Endothelial cell of umbilical vein (primary cell): ENCODE measurements around the gene RIPK4. TPM values are rescaled to one million over a fixed set of nuclear protein-coding genes. Genes with fewer than 3 reads are reported as not detected.

Experiments
- BruUV-seq: library from RNA; stranded (reverse); fragments of 400-500 nt; replicated peaks from 2 replicates; lab custom pipeline; 2021; lab: Mats Ljungman, UMichigan
- CTCF ChIA-PET: fragments of 300-600, 350-600 bp; sonication (Branson Sonifier 250); formaldehyde crosslinking; loops from one replicate; lab custom pipeline; 2021; ENCODE audit warnings: antibody characterized with exemption, inconsistent platforms; lab: Charles Lee
- POLR2A ChIA-PET: fragments of 300-600, 350-600 bp; sonication (Branson Sonifier 250); formaldehyde crosslinking; loops from one replicate; lab custom pipeline; 2021; ENCODE audit warnings: antibody characterized with exemption, inconsistent platforms; lab: Charles Lee
- DNase-seq: peaks from one replicate; pipeline ENCODE4 v3.0.0-alpha.2; 2011; ENCODE audit warnings: low read depth, low spot score
- FAIRE-seq: peaks from 2 replicates; lab custom pipeline; 2011; peaks lifted over from hg19 to GRCh38; lab: Jason Lieb, UNC
- H2AFZ ChIP-seq: 2 replicates; pipeline ENCODE4 v1.6.0; 2012; ENCODE audit warnings: low read depth, low read length, control low read depth, inconsistent platforms
- H3K27ac ChIP-seq: 2 replicates; pipeline ENCODE4 v1.5.1; 2011; ENCODE audit warnings: low read depth, mild to moderate bottlenecking, control low read depth, low read length, moderate library complexity; ENCODE audit not compliant: insufficient read depth
- H3K27me3 ChIP-seq, 2 experiments: 2 replicates each; pipeline versions ENCODE4 v1.6.0 to v1.6.1; 2011; ENCODE audit warnings: low read length in 2 of 2, mixed read lengths in 1 of 2; ENCODE audit not compliant: control insufficient read depth in 2 of 2, insufficient read depth in 2 of 2
- H3K36me3 ChIP-seq, 2 experiments: 2 replicates in 1 of 2; 3 replicates in 1 of 2; pipeline ENCODE4 v1.5.1; 2011; ENCODE audit warnings: low read length in 2 of 2, mild to moderate bottlenecking in 1 of 2, moderate library complexity in 1 of 2; ENCODE audit not compliant: control insufficient read depth in 2 of 2, insufficient read depth in 2 of 2; ENCODE audit errors: extremely low read depth in 1 of 2
- H3K4me1 ChIP-seq: 3 replicates; pipeline ENCODE4 v1.5.1; 2011; ENCODE audit warnings: mild to moderate bottlenecking, low read length; ENCODE audit not compliant: control insufficient read depth, insufficient read depth; ENCODE audit errors: extremely low read depth
- H3K4me2 ChIP-seq: 2 replicates; pipeline ENCODE4 v1.6.1; 2011; ENCODE audit warnings: low read length, control low read depth, mixed read lengths; ENCODE audit not compliant: insufficient read depth
- H3K4me3 ChIP-seq, 3 experiments: fragments of 200-600 bp in 1 of 3; sonication (generic), shearing (Covaris generic) in 1 of 3; replicated peaks in 1 of 3; 2 replicates each; pipeline ENCODE4 v1.5.1; 2011 to 2016; ENCODE audit warnings: control low read depth in 3 of 3, low read length in 3 of 3, mild to moderate bottlenecking in 2 of 3, inconsistent platforms in 1 of 3, low read depth in 1 of 3, moderate library complexity in 1 of 3; ENCODE audit not compliant: insufficient read depth in 1 of 3
- H3K79me2 ChIP-seq: 2 replicates; pipeline ENCODE4 v1.6.0; 2012; ENCODE audit warnings: low read length, inconsistent platforms; ENCODE audit not compliant: control insufficient read depth, insufficient read depth
- H3K9ac ChIP-seq: replicated peaks from 2 replicates; pipeline ENCODE3; 2011; ENCODE audit warnings: low read length, control low read depth; ENCODE audit not compliant: insufficient read depth; ENCODE audit errors: extremely low read depth
- H3K9me1 ChIP-seq: replicated peaks from 3 replicates; pipeline ENCODE4 v1.6.0; 2011; ENCODE audit warnings: mild to moderate bottlenecking, low read length; ENCODE audit not compliant: control insufficient read depth, insufficient read depth; ENCODE audit errors: extremely low read depth
- H3K9me3 ChIP-seq: replicated peaks from 2 replicates; pipeline ENCODE4 v1.5.1; 2012; ENCODE audit warnings: low read length, inconsistent platforms; ENCODE audit not compliant: control insufficient read depth, insufficient read depth
- H4K20me1 ChIP-seq: replicated peaks from 2 replicates; pipeline ENCODE3; 2011; ENCODE audit warnings: mild to moderate bottlenecking, low read length; ENCODE audit not compliant: control insufficient read depth, insufficient read depth; ENCODE audit errors: extremely low read depth
- EZH2 ChIP-seq: IDR thresholded peaks from 2 replicates; pipeline ENCODE4 v1.6.1; 2012; ENCODE audit warnings: borderline replicate concordance, low read depth, mild to moderate bottlenecking, moderate library complexity, low read length, inconsistent platforms; ENCODE audit not compliant: severe bottlenecking
- FOS ChIP-seq: IDR thresholded peaks from 2 replicates; pipeline ENCODE4 v1.6.1; 2011; ENCODE audit warnings: mild to moderate bottlenecking, low read length, moderate library complexity, borderline replicate concordance; ENCODE audit not compliant: insufficient read depth
- GATA2 ChIP-seq: IDR thresholded peaks from 2 replicates; pipeline ENCODE4 v1.7.0; 2011; ENCODE audit warnings: low read depth, mild to moderate bottlenecking, moderate library complexity, mixed read lengths, low read length; ENCODE audit not compliant: insufficient read length, insufficient read depth
- JUN ChIP-seq: IDR thresholded peaks from 2 replicates; pipeline ENCODE4 v1.6.1; 2011; ENCODE audit warnings: borderline replicate concordance, low read depth; ENCODE audit not compliant: insufficient read length, insufficient read depth
- POLR2A ChIP-seq: IDR thresholded peaks from 2 replicates; pipeline ENCODE4 v1.6.1; 2012; ENCODE audit warnings: low read depth, mild to moderate bottlenecking, control low read depth, low read length
- POLR2AphosphoS5 ChIP-seq: IDR thresholded peaks from 2 replicates; pipeline ENCODE4 v1.6.1; 2012; ENCODE audit warnings: low read depth, mild to moderate bottlenecking, control low read depth, low read length, moderate library complexity; ENCODE audit not compliant: insufficient read depth
- dilution Hi-C: fragments of 300-500 bp; cut with MboI; formaldehyde crosslinking; loops from one replicate; pipeline ENCODE4 v1.15.0; 2019; ENCODE audit warnings: low sequenced_read_pairs; ENCODE audit not compliant: extremely low pct_ligation_motif_present
- intact Hi-C: fragments of 100-400 bp; cut with micrococcal nuclease; formaldehyde crosslinking; loops from one replicate; pipeline ENCODE4 v1.10.0; 2022
- polyA plus RNA-seq, 4 experiments: library from polyadenylated mRNA; depleted of rRNA in 3 of 4; stranded (reverse) in 3 of 4; unstranded in 1 of 4; fragments of >200 nt; gene quantifications; 2 replicates each; pipeline versions ENCODE4 v1.2.1 to v1.2.3, GENCODE V29; 2011 to 2012; ENCODE audit warnings: missing spikeins in 1 of 4
- total RNA-seq: library from RNA; stranded (reverse); gene quantifications from 2 replicates; pipeline ENCODE4 v1.2.3, GENCODE V29; 2021
- TF ChIP-seq, protein P1 (sequence below): IDR thresholded peaks from 2 replicates; pipeline ENCODE4 v1.6.1; 2011; ENCODE audit not compliant: insufficient read depth, insufficient read length
- TF ChIP-seq, protein P2 (sequence below), 2 donors: IDR thresholded peaks; 1 replicate in 1 of 2; 2 replicates in 1 of 2; pipeline ENCODE4 v1.5.1; 2011; ENCODE audit warnings: low read length in 2 of 2, mild to moderate bottlenecking in 2 of 2, moderate library complexity in 2 of 2, control low read depth in 1 of 2, inconsistent platforms in 1 of 2, low read depth in 1 of 2; ENCODE audit not compliant: insufficient read depth in 1 of 2; ENCODE audit errors: extremely low read depth in 1 of 2

RIPK4 gene
- total and polyA plus RNA-seq, 2 donors (not counting 3 experiments of a cell fraction or from before 2014, with no cell fraction given) = not detected

DNA sequence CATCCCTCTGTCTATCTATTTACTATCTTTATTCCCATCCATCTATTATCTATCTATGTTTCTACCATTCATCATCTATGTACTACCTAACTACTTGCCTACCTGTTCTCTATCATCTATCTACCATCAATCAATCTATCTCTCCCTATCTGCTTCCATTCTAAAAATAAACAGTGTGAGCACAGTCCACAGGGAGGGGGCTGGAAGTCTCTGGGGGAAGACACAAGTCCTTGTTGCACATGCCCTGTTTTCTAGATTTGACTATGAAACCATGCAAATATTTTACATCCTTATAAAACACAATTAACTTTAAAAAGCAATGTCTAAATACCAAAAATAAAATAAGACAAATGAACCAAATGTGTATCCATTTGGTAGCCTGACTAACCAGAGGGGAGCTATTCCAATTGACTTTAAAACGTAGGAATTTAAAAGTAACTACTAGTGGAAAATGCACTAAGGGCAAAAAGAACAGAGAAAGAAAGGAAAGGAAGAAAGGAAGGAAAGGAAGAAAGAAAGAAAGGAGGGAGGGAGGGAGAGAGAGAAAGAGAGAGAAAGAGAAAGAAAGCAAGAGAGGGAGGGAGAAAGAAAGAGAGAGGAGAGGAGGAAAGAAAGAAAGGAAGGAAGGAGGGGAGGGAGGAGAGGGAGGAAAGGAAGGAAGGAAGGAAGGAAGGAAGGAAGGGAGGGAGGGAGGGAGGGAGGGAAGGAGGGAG is 13.6 kb upstream of the RIPK4 start:
- FAIRE-seq = no peak
- intact Hi-C loops = no loop called here
- Histone ChIP-seq H3K9me1 (no peaks in the 10 kb centered on the region), H4K20me1 (no peaks in the 10 kb centered on the region), H3K36me3 (no peaks in the 10 kb centered on the region), H3K9me3 (no peaks in the 10 kb centered on the region), H3K27me3 (peaks cover 13 to 40% of the 10 kb centered on the region in 2 experiments), H3K27ac (no peak overlapping the region), H3K4me2 (no peak overlapping the region), H3K4me1 (no peaks in the 10 kb centered on the region), H2AFZ (no peak overlapping the region), H3K79me2 (no peaks in the 10 kb centered on the region), H3K9ac (no peak overlapping the region), H3K4me3 (no peak overlapping the region)
- DNase-seq = no peak
- TF ChIP-seq EZH2 (no peak), FOS (no peak), POLR2A (no peak), GATA2 (no peak), POLR2AphosphoS5 (no peak), JUN (no peak)
- TF ChIP-seq, protein P1, sequence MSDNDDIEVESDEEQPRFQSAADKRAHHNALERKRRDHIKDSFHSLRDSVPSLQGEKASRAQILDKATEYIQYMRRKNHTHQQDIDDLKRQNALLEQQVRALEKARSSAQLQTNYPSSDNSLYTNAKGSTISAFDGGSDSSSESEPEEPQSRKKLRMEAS = no peak
- TF ChIP-seq, protein P2, sequence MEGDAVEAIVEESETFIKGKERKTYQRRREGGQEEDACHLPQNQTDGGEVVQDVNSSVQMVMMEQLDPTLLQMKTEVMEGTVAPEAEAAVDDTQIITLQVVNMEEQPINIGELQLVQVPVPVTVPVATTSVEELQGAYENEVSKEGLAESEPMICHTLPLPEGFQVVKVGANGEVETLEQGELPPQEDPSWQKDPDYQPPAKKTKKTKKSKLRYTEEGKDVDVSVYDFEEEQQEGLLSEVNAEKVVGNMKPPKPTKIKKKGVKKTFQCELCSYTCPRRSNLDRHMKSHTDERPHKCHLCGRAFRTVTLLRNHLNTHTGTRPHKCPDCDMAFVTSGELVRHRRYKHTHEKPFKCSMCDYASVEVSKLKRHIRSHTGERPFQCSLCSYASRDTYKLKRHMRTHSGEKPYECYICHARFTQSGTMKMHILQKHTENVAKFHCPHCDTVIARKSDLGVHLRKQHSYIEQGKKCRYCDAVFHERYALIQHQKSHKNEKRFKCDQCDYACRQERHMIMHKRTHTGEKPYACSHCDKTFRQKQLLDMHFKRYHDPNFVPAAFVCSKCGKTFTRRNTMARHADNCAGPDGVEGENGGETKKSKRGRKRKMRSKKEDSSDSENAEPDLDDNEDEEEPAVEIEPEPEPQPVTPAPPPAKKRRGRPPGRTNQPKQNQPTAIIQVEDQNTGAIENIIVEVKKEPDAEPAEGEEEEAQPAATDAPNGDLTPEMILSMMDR (IDR thresholded peaks at IDR 0.05; ENCODE audit: extremely low read depth in 1 of 2, insufficient read depth in 1 of 2, low read depth in 1 of 2, low read length in 2 of 2) = no peak
- ChIA-PET POLR2A (no interaction called here), CTCF (interaction anchor here (0.7 kb wide), 1 partner anchor 170 kb away, joined by 3 read pairs; no protein-coding TSS in a partner anchor)
- no TSS peak for BruUV-seq
- dilution Hi-C loops = no loop called here
